Fibroblast of skin of abdomen (primary cell): ENCODE data around the gene POMT1.
"Not testable (repeated sequence)": the region's sequence is repeated elsewhere in the genome, so short reads cannot be mapped to it uniquely, and the experiment has no call there.

Experiments used
- DNase-seq: peaks from one replicate; pipeline ENCODE4 v3.0.0-alpha.2; 2013

POMT1 gene

GRCh38 chr9:131525643-131526565 is 23.2 kb downstream of the POMT1 start:
- no peak for DNase-seq

GRCh38 chr9:131528186-131528585 is 25.5 kb downstream of the POMT1 start:
- no peak for DNase-seq

- no peak for DNase-seq
Observed at GRCh38 chr9:131528886-131529505, 26.3 kb downstream of the POMT1 start.

- no peak for DNase-seq
Observed at GRCh38 chr9:131529597-131530545, 27.2 kb downstream of the POMT1 start.

- peak; percentile 23 for DNase-seq
Observed at GRCh38 chr9:131530546-131530919, 27.8 kb downstream of the POMT1 start.

- peak; percentile 80 for DNase-seq
Observed at GRCh38 chr9:131530920-131531832, 28.5 kb downstream of the POMT1 start, which contains the start of gene UCK1. Gene UCK1 (minus strand): TSS chr9:131531263. CDS start chr9:131531174, 89 bp downstream.

GRCh38 chr9:131534721-131535237 is 32.1 kb downstream of the POMT1 start:
- no peak for DNase-seq

GRCh38 chr9:131537946-131538345 is 35.2 kb downstream of the POMT1 start:
- DNase-seq = no peak

- DNase-seq = no peak
Observed at GRCh38 chr9:131539223-131539923, 36.7 kb downstream of the POMT1 start.

- DNase-seq = no peak
Observed at GRCh38 chr9:131543141-131543540, 40.4 kb downstream of the POMT1 start.

GRCh38 chr9:131545003-131545785 is 42.5 kb downstream of the POMT1 start, which contains the start of gene PRRT1B:
Gene PRRT1B (plus strand): TSS chr9:131545523. CDS start chr9:131545616, 93 bp downstream.
- no peak for DNase-seq

- DNase-seq = no peak
Observed at GRCh38 chr9:131545786-131546335, 43.1 kb downstream of the POMT1 start.

- no peak for DNase-seq
Observed at GRCh38 chr9:131546336-131547084, 43.8 kb downstream of the POMT1 start.

- not testable (repeated sequence) for DNase-seq
Observed at GRCh38 chr9:131549186-131549585, 46.5 kb downstream of the POMT1 start.

- not testable (repeated sequence) for DNase-seq
Observed at GRCh38 chr9:131550465-131550864, 47.7 kb downstream of the POMT1 start.

- DNase-seq = no peak
Observed at GRCh38 chr9:131552030-131552429, 49.3 kb downstream of the POMT1 start.

GRCh38 chr9:131554087-131554842 is 51.5 kb downstream of the POMT1 start:
- no peak for DNase-seq
